OCI-LY1 (cell line): ENCODE measurements around the gene SLC16A1.

Experiments used
- H2AFZ ChIP-seq: fragments of 200-600 bp; sonication (generic), shearing (Covaris generic); 2 replicates; pipeline ENCODE4 v1.6.0; 2014; ENCODE audit warnings: antibody characterized with exemption, mild to moderate bottlenecking, low read length
- H3F3A ChIP-seq: fragments of 200-600 bp; sonication (generic), shearing (Covaris generic); 2 replicates; pipeline ENCODE4 v1.6.0; 2014; ENCODE audit warnings: mild to moderate bottlenecking, antibody characterized with exemption, low read length, moderate library complexity; ENCODE audit not compliant: insufficient read depth
- H3K27ac ChIP-seq: fragments of 200-600 bp; sonication (generic); 2 replicates; pipeline ENCODE4 v1.5.1; 2014; ENCODE audit warnings: low read length, mixed run types, mild to moderate bottlenecking, low read depth; ENCODE audit not compliant: poor library complexity, severe bottlenecking
- H3K27me3 ChIP-seq: fragments of 200-600 bp; sonication (generic); 2 replicates; pipeline ENCODE4 v1.6.0; 2014; ENCODE audit warnings: antibody characterized with exemption, mild to moderate bottlenecking, low read length, moderate library complexity; ENCODE audit not compliant: insufficient read depth
- H3K36me3 ChIP-seq: fragments of 200-600 bp; sonication (generic); 2 replicates; pipeline ENCODE4 v1.6.1; 2014; ENCODE audit warnings: mild to moderate bottlenecking, antibody characterized with exemption, low read length, moderate library complexity, mixed read lengths; ENCODE audit not compliant: insufficient read depth
- H3K4me1 ChIP-seq: fragments of 200-600 bp; sonication (generic); 2 replicates; pipeline ENCODE4 v1.5.1; 2014; ENCODE audit warnings: mild to moderate bottlenecking, low read length, moderate library complexity; ENCODE audit not compliant: insufficient read depth, severe bottlenecking
- H3K4me2 ChIP-seq: fragments of 200-600 bp; sonication (generic), shearing (Covaris generic); 2 replicates; pipeline ENCODE4 v1.6.1; 2014; ENCODE audit warnings: low read length
- H3K4me3 ChIP-seq: fragments of 200-600 bp; sonication (generic); 2 replicates; pipeline ENCODE4 v1.5.1; 2014; ENCODE audit warnings: low read length, low read depth, mild to moderate bottlenecking, mixed read lengths; ENCODE audit not compliant: poor library complexity, severe bottlenecking
- H3K79me2 ChIP-seq: fragments of 200-600 bp; shearing (Covaris generic); 2 replicates; pipeline ENCODE4 v1.6.1; 2016; ENCODE audit warnings: mixed run types, low read length, mixed read lengths; ENCODE audit not compliant: insufficient read depth
- H3K9ac ChIP-seq: fragments of 200-600 bp; sonication (generic), shearing (Covaris generic); 2 replicates; pipeline ENCODE4 v1.6.1; 2014; ENCODE audit warnings: mild to moderate bottlenecking, low read length, mixed read lengths
- H3K9me2 ChIP-seq: fragments of 200-600 bp; sonication (generic), shearing (Covaris generic); 2 replicates; pipeline ENCODE4 v1.6.1; 2014; ENCODE audit warnings: low read depth, mild to moderate bottlenecking, low read length, mixed read lengths
- H3K9me3 ChIP-seq: fragments of 200-600 bp; shearing (Covaris generic); 2 replicates; pipeline ENCODE4 v1.6.1; 2014; ENCODE audit warnings: low read length, mixed read lengths
- H4K20me1 ChIP-seq: fragments of 200-600 bp; sonication (generic), shearing (Covaris generic); 2 replicates; pipeline ENCODE4 v1.6.0; 2016; ENCODE audit warnings: mild to moderate bottlenecking, low read length; ENCODE audit not compliant: insufficient read depth
- EZH2 ChIP-seq: fragments of 200-600 bp; sonication (generic), shearing (Covaris generic); IDR thresholded peaks from 2 replicates; pipeline ENCODE4 v1.8.0; 2017; ENCODE audit warnings: borderline replicate concordance, mixed run types, mild to moderate bottlenecking, antibody characterized with exemption, low read length, moderate library complexity, mixed read lengths
- TF ChIP-seq, protein P1 (sequence below): fragments of 200-600 bp; sonication (generic), shearing (Covaris generic); IDR thresholded peaks from 2 replicates; pipeline ENCODE4 v1.5.1; 2017; ENCODE audit warnings: mild to moderate bottlenecking, antibody characterized with exemption, low read length, moderate library complexity, mixed read lengths

Gene SLC16A1

DNA sequence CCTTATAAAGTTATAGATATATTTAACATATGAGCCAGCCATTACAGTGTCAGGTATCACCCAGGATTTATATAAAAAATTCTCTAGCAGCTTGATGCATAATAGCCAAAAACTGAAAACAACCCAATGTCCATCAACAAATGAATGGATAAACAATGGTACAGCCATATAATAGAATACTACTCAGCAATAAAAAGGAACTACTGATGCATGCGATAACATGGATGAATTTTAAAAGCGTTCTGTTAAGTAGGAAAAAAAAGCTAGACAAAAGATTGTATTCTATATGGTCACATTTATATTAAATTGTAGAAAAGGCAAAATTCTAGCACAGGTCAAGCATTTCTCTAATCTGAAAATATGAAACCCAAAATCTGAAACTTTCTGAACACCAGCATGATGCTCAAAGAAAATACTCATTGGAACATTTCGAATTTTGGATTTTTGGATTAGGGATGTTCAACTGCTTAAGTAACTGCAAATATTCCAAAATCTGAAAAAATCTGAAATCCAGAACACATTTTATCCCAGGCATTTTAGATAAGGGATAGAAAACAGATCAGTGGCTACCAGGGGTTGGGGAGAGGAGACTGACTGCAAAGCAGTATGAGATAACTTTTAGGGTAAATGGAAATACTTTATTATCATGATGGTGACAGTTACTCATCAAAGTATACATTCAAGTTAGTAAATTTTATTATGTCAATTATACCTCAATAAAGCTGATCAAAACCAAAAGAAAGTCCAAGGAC lies 22.0 kb downstream of the SLC16A1 start:
- Histone ChIP-seq H3K9ac (no peak overlapping the region), H3K4me2 (no peak overlapping the region), H3K27me3 (no peaks in the 10 kb centered on the region), H3K79me2 (peaks cover 64% of the 10 kb centered on the region), H3K9me2 (no peaks in the 10 kb centered on the region), H3K4me1 (peaks cover 38% of the 10 kb centered on the region), H3K27ac (peak overlapping the region; percentile 14), H3K36me3 (peaks cover 2% of the 10 kb centered on the region; the same call in 1 of the 2 replicates), H3K9me3 (no peaks in the 10 kb centered on the region), H3F3A (no peaks in the 10 kb centered on the region), H3K4me3 (no peak overlapping the region), H2AFZ (no peak overlapping the region), H4K20me1 (no peaks in the 10 kb centered on the region)
- TF ChIP-seq EZH2: no peak
- TF ChIP-seq, protein P1, sequence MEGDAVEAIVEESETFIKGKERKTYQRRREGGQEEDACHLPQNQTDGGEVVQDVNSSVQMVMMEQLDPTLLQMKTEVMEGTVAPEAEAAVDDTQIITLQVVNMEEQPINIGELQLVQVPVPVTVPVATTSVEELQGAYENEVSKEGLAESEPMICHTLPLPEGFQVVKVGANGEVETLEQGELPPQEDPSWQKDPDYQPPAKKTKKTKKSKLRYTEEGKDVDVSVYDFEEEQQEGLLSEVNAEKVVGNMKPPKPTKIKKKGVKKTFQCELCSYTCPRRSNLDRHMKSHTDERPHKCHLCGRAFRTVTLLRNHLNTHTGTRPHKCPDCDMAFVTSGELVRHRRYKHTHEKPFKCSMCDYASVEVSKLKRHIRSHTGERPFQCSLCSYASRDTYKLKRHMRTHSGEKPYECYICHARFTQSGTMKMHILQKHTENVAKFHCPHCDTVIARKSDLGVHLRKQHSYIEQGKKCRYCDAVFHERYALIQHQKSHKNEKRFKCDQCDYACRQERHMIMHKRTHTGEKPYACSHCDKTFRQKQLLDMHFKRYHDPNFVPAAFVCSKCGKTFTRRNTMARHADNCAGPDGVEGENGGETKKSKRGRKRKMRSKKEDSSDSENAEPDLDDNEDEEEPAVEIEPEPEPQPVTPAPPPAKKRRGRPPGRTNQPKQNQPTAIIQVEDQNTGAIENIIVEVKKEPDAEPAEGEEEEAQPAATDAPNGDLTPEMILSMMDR: no peak

DNA sequence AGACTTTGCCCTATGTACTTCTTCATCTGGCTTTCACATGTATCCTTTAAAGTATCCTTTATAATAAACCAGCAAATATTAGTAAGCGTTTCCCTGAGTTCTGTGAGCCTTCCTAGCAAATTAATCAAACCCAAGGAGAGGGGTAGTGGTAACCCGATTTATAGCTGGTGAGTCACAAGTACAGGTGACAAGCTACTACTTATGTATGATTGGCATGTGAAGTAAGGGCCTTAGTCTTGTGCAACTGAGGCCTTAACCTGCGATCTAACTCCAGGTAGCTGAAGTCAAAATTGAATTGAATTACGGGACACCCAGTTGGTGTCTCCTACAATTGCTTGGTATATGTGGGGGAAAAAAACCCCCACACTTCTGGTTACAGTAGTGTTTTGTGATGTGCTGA lies 26.0 kb downstream of the SLC16A1 start:
- H3K4me2 ChIP-seq: no peak overlapping the region
- H3F3A ChIP-seq: no peaks in the 10 kb centered on the region
- H3K79me2 ChIP-seq: peaks cover 39% of the 10 kb centered on the region
- H2AFZ ChIP-seq: no peak overlapping the region
- H3K4me1 ChIP-seq: peaks cover 9% of the 10 kb centered on the region
- H3K9ac ChIP-seq: no peak overlapping the region
- TF ChIP-seq EZH2: no peak
- H3K4me3 ChIP-seq: no peak overlapping the region
- no peaks in the 10 kb centered on the region for H3K9me3 ChIP-seq
- H3K27me3 ChIP-seq: no peaks in the 10 kb centered on the region
- H4K20me1 ChIP-seq: no peaks in the 10 kb centered on the region
- peaks cover 37% of the 10 kb centered on the region for H3K36me3 ChIP-seq
- no peaks in the 10 kb centered on the region for H3K9me2 ChIP-seq
- H3K27ac ChIP-seq: no peak overlapping the region

- Histone ChIP-seq H3K9me2 (no peaks in the 10 kb centered on the region), H3K4me2 (no peak overlapping the region), H4K20me1 (no peaks in the 10 kb centered on the region), H3K36me3 (peaks cover 61% of the 10 kb centered on the region), H3F3A (no peaks in the 10 kb centered on the region), H3K9me3 (no peaks in the 10 kb centered on the region), H3K9ac (no peak overlapping the region), H2AFZ (no peak overlapping the region), H3K4me3 (no peak overlapping the region), H3K79me2 (peaks cover 15% of the 10 kb centered on the region; the same call in 1 of the 2 replicates), H3K27ac (no peak overlapping the region), H3K27me3 (no peaks in the 10 kb centered on the region), H3K4me1 (peaks cover 9% of the 10 kb centered on the region)
- TF ChIP-seq, protein P1: no peak
- TF ChIP-seq EZH2: no peak
These were observed 28.5 kb downstream of the SLC16A1 start for GRCh38 chr1:112927462-112927990.
